Esophagus muscularis mucosa (tissue), 4 donors: Measurements from ENCODE around the gene SLC6A16.

Experiments
- EP300 ChIP-seq: sonication (generic); formaldehyde crosslinking; IDR thresholded peaks from one replicate; pipeline ENCODE4 v1.6.1; 2017; ENCODE audit warnings: antibody characterized with exemption
- POLR2A ChIP-seq: fragments of 450-650 bp; IDR thresholded peaks from one replicate; pipeline ENCODE4 v1.6.1; 2017; ENCODE audit warnings: antibody characterized with exemption, moderate library complexity, mild to moderate bottlenecking, low read depth
- TF ChIP-seq, protein P1 (sequence below), 3 experiments: fragments of 200-600 bp in 2 of 3; fragments of 450-650 bp in 1 of 3; sonication (generic) in 2 of 3; IDR thresholded peaks; one replicate each; pipeline ENCODE4 v1.5.1; 2017 to 2019; ENCODE audit warnings: antibody characterized with exemption in 3 of 3, mild to moderate bottlenecking in 2 of 3, moderate library complexity in 1 of 3

DNA sequence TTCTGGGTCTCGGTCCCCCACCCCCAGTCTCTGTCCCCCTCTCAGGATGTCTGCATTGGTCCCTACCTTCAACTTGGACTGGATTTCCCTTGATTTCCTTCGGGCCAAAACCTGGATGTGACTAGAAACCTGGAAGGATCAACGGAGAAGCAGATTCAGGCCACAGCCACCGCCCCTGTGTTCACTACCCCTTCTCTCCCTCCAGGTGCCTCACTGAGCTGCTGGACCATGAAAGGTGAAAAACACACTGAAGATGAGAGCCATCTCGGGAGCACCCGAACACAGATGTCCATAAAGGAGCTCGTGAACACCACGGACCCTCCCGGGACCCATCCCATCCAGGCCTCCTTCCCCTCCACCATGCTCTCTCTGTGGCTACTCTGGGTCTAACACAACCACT lies 32.2 kb upstream of the SLC6A16 start:
- TF ChIP-seq EP300, result no peak
- TF ChIP-seq, protein P1, sequence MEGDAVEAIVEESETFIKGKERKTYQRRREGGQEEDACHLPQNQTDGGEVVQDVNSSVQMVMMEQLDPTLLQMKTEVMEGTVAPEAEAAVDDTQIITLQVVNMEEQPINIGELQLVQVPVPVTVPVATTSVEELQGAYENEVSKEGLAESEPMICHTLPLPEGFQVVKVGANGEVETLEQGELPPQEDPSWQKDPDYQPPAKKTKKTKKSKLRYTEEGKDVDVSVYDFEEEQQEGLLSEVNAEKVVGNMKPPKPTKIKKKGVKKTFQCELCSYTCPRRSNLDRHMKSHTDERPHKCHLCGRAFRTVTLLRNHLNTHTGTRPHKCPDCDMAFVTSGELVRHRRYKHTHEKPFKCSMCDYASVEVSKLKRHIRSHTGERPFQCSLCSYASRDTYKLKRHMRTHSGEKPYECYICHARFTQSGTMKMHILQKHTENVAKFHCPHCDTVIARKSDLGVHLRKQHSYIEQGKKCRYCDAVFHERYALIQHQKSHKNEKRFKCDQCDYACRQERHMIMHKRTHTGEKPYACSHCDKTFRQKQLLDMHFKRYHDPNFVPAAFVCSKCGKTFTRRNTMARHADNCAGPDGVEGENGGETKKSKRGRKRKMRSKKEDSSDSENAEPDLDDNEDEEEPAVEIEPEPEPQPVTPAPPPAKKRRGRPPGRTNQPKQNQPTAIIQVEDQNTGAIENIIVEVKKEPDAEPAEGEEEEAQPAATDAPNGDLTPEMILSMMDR (IDR thresholded peaks at IDR 0.05), result no peak
- TF ChIP-seq POLR2A, result no peak
